K562 (cell line): Measurements from ENCODE around the gene LSM4. TPM values are rescaled to one million over a fixed set of nuclear protein-coding genes. Genes with fewer than 3 reads are reported as not detected.

Experiments
- ARID3B ChIP-seq: fragments of 250-450 bp; sonication (Bioruptor Pico); IDR thresholded peaks from 2 replicates; pipeline ENCODE4 v1.4.0; 2020; ENCODE audit warnings: borderline replicate concordance
- ATF7 ChIP-seq: fragments of 450-650 bp; IDR thresholded peaks from 2 replicates; pipeline ENCODE4 v1.7.1; 2014; ENCODE audit warnings: mild to moderate bottlenecking, moderate library complexity
- CEBPB ChIP-seq: fragments of 450-650 bp; IDR thresholded peaks from 2 replicates; pipeline ENCODE4 v1.6.1; 2016; ENCODE audit warnings: missing genetic modification characterization, missing compliant biosample characterization
- CREM ChIP-seq: IDR thresholded peaks from 2 replicates; pipeline ENCODE4 v1.6.1; 2014; ENCODE audit warnings: antibody characterized with exemption, low read depth
- HLTF ChIP-seq: fragments of 450-650 bp; IDR thresholded peaks from 2 replicates; pipeline ENCODE4 v1.6.1; 2016
- LCOR ChIP-seq: sonication (generic); formaldehyde crosslinking; IDR thresholded peaks from 2 replicates; pipeline ENCODE4 v1.8.0; 2022; ENCODE audit warnings: mild to moderate bottlenecking, missing genetic modification reagents
- NFYB ChIP-seq: IDR thresholded peaks from 2 replicates; pipeline ENCODE4 v1.6.1; 2011; ENCODE audit warnings: mild to moderate bottlenecking, moderate library complexity; ENCODE audit not compliant: insufficient read length; ENCODE audit errors: extremely low read depth
- ZBTB40 ChIP-seq, 2 experiments: fragments of 450-650 bp in 1 of 2; sonication (generic) in 1 of 2; formaldehyde crosslinking in 1 of 2; IDR thresholded peaks; 2 replicates each; pipeline versions ENCODE4 v1.7.1 to v1.9.0; 2016 to 2022; ENCODE audit warnings: inconsistent platforms in 1 of 2, mild to moderate bottlenecking in 1 of 2, missing genetic modification reagents in 1 of 2
- ZNF184 ChIP-seq: sonication (generic); formaldehyde crosslinking; IDR thresholded peaks from 2 replicates; pipeline ENCODE4 v1.5.0; 2020; ENCODE audit warnings: missing genetic modification reagents
- ZNF431 ChIP-seq: sonication (generic); formaldehyde crosslinking; IDR thresholded peaks from 2 replicates; pipeline ENCODE4 v1.8.0; 2022; ENCODE audit warnings: mild to moderate bottlenecking, missing genetic modification reagents
- ZNF511 ChIP-seq: sonication (generic); formaldehyde crosslinking; IDR thresholded peaks from 2 replicates; pipeline ENCODE4 v1.8.0; 2022; ENCODE audit warnings: mild to moderate bottlenecking, missing genetic modification reagents
- ZNF695 ChIP-seq: fragments of 450-650 bp; formaldehyde crosslinking; IDR thresholded peaks from 2 replicates; pipeline ENCODE4 v1.4.0; 2020; ENCODE audit warnings: mild to moderate bottlenecking, moderate library complexity
- polyA plus RNA-seq, 8 experiments: library from polyadenylated mRNA; depleted of rRNA in 4 of 8; stranded (reverse) in 5 of 8; unstranded in 3 of 8; fragments of >200 nt; fragmentation: Nextera tagmentation in 2 of 8; fragmentation: Illumina TruSeq in 1 of 8; extraction: Ambion mirVana in 2 of 8; extraction: Trizol in 1 of 8; gene quantifications; 2 replicates each; pipeline versions ENCODE4 v1.2.1 to v1.2.3, GENCODE V29; 2011 to 2014; ENCODE audit warnings: inconsistent platforms in 1 of 8, missing spikeins in 1 of 8
- total RNA-seq, 7 experiments: library from RNA; depleted of rRNA in 6 of 7; stranded (reverse); fragments of >200 nt in 6 of 7; fragmentation: Illumina TruSeq in 2 of 7; extraction: Trizol in 2 of 7; gene quantifications; 2 replicates each; pipeline versions ENCODE4 v1.2.1 to v1.2.3, GENCODE V29; 2011 to 2021; ENCODE audit warnings: low replicate concordance in 1 of 7
- TF ChIP-seq, protein P1 (sequence below): fragments of 450-650 bp; IDR thresholded peaks from 2 replicates; pipeline ENCODE4 v1.6.1; 2016; ENCODE audit warnings: missing biosample characterization, missing genetic modification characterization

The LSM4 gene
- total and polyA plus RNA-seq, 9 of the 15 experiments (the other 6 are each of a cell fraction or from before 2014, with no cell fraction given) = 11.9 to 763 (median 202) TPM

DNA sequence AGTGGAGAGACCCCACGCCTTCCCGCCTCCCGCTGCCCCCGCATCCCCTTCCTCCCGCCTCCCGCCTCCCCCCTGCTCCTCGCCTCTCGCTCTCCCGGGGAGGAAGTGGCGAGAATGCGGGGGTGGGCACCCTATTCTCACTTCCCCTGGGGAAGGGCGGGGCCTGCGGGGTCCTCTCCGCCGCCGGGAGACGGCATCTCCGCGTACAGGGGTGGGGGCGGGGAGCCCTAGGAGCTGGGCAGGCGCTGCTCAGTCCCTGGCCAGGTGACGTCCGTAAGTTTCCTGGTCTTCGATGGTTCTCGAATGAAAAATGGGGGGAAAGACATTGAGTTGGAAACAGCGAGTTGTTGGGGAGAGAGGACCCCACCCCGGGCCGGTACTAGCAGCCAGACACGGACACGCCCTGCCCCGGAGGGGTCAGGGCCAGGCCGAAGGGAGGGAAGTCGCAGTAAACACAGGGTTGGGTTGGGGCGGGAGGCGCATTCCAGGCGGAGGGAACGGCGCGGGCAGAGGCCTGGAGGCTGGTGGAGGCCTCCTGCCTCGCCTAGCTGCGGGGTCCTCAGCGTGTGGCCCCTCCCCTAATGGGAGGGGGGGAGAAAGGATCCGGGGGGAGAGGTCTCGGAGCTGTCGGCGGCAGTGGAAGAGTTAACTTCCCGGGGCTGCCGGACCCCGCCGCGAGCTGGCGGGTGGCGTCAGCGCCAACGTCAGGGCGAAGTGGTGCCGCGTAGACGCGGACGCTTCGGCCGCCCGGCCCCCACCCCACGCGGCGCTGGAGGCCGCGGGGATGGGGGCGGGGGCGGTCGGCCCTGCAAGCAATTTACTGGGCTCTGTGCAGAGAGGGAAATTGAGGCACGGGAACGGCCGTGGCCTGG, 31.1 kb downstream of the LSM4 start (continued):
- TF ChIP-seq ARID3B = no peak
- TF ChIP-seq ZNF511 (CRISPR knock-in tag) = no peak
- TF ChIP-seq NFYB = no peak
- TF ChIP-seq LCOR (CRISPR knock-in tag) = no peak; the same call in 1 of the 2 replicates
- TF ChIP-seq CREM = peak; percentile 81
- TF ChIP-seq CEBPB = no peak
- TF ChIP-seq, protein P1, sequence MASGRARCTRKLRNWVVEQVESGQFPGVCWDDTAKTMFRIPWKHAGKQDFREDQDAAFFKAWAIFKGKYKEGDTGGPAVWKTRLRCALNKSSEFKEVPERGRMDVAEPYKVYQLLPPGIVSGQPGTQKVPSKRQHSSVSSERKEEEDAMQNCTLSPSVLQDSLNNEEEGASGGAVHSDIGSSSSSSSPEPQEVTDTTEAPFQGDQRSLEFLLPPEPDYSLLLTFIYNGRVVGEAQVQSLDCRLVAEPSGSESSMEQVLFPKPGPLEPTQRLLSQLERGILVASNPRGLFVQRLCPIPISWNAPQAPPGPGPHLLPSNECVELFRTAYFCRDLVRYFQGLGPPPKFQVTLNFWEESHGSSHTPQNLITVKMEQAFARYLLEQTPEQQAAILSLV (tag) = no peak
- TF ChIP-seq ZNF431 (CRISPR knock-in tag) = no peak; the same call in 1 of the 2 replicates
- peak; percentile 90 for TF ChIP-seq ATF7
- TF ChIP-seq ZNF695 (CRISPR knock-in tag) = no peak
- no peak for TF ChIP-seq ZNF184
- TF ChIP-seq HLTF = peak; percentile 13; the same call in 1 of the 2 replicates
- peak; percentile 81 for TF ChIP-seq ZBTB40 (IDR thresholded peaks at IDR 0.05)
- no peak for TF ChIP-seq ZBTB40 (CRISPR knock-in tag; IDR thresholded peaks at IDR 0.05)
